GM21381 (cell line): Measurements from ENCODE around the gene DGAT2.

ENCODE experiments used
- ATAC-seq: cut with Tn5 transposase; IDR thresholded peaks from one replicate; pipeline ENCODE4 v1.9.1; 2021; ENCODE audit warnings: mild to moderate bottlenecking, moderate library complexity; ENCODE audit not compliant: unreplicated experiment

DGAT2 gene

GRCh38 chr11:75779960-75780359 lies 11.4 kb downstream of the DGAT2 start:
- no peak for ATAC-seq

- ATAC-seq, result no peak
Observed at GRCh38 chr11:75780888-75781287, 12.3 kb downstream of the DGAT2 start.

- ATAC-seq, result no peak
Observed at GRCh38 chr11:75781296-75781695, 12.7 kb downstream of the DGAT2 start.

DNA sequence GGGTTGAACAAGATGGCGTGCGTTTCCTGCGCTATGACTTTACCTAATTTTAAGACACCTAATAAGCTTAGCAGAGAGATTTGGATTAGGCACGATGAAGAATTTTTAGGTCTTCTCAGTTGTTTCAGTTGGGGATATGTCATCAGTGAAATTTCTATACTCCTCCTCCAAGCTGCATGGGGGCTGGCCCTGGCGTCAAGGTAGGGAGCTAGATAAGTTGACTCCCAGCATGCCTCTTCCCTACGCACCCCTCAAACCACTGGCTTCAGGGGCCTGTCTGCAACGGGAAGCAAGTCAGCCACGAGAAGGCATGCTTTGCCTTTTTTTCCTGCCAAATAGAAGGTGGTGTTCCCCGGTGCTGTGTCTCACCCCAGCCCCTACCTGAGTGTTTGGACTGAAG lies 13.3 kb downstream of the DGAT2 start:
- no peak for ATAC-seq

- no peak for ATAC-seq
Observed at GRCh38 chr11:75782540-75783263, 14.1 kb downstream of the DGAT2 start.

DNA sequence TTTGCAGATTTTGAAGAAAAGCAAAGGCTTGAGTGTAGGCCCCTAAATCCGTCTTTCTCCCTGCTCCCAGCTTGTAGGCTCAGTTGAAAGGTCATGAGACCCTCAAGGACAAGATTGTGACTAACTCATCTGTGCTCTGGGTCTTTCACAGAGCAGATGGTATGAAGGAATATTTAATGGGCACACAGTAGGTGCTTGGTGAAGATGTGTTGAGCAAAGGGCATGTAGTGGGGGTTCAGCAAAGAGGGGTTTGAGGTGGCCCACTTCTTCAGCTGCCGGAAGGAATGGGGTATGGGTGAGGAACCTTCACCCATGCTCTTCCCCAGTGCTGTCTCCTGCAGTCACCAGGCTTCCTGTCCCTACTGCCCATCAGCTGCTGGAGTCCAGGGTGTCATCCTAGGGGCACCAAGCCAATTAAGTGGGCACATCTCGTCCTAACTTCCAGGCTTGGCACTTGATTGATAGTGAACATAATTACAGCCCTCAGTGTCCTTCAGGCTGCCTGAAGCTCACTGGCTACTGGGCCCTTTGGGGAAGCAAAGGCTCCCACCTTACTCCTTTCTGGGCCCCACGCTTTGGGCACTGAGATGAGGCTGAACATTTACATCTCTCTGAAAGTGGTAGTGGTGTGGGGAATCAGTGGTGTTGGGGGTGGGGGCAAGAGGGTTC lies 15.0 kb downstream of the DGAT2 start:
- no peak for ATAC-seq

GRCh38 chr11:75784085-75784478 lies 15.5 kb downstream of the DGAT2 start:
- no peak for ATAC-seq

- ATAC-seq, result no peak
Observed at GRCh38 chr11:75784506-75784905, 15.9 kb downstream of the DGAT2 start.

DNA sequence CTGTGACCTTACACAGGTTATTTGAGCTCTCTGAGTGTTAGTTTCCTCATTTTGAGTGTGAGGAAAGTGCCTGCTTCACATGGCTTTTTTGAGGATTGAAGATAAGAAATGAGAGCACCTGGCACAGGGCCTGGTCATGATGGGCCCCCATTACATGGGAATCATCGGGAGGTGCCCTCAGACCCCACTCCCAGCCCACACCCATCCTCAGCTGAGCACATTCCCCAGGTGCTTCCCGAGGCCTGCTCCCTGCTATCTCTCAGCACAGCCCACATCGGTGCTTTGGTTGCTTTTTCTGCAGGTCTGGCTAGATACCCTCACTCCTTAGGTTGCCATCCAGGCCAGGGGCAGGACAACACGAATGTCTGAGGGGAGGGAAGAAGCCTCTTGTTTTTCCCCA lies 16.6 kb downstream of the DGAT2 start:
- no peak for ATAC-seq

GRCh38 chr11:75786101-75786736 lies 17.6 kb downstream of the DGAT2 start:
- ATAC-seq, result peak; percentile 86

- no peak for ATAC-seq
Observed at GRCh38 chr11:75789521-75789920, 20.9 kb downstream of the DGAT2 start.

DNA sequence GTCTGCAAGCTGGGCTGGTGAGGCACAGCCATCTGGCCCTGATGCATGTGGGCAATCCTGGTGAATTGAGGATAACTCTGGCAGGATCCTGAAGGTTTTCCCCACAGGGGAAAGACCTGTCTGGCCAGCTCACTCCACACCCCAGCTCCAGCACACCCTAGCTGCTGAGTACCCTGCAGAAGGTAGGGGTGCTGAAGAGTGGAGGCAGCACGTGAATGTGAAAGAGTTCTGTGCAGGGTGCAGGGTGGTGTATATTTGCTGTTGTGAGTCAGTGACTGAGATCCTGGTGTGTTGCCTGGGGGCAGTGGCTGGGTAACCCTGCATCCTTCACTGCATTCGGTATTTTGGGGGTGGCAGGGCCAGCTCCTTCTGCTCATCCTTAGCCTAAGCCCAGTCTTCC lies 22.4 kb downstream of the DGAT2 start:
- ATAC-seq, result no peak

DNA sequence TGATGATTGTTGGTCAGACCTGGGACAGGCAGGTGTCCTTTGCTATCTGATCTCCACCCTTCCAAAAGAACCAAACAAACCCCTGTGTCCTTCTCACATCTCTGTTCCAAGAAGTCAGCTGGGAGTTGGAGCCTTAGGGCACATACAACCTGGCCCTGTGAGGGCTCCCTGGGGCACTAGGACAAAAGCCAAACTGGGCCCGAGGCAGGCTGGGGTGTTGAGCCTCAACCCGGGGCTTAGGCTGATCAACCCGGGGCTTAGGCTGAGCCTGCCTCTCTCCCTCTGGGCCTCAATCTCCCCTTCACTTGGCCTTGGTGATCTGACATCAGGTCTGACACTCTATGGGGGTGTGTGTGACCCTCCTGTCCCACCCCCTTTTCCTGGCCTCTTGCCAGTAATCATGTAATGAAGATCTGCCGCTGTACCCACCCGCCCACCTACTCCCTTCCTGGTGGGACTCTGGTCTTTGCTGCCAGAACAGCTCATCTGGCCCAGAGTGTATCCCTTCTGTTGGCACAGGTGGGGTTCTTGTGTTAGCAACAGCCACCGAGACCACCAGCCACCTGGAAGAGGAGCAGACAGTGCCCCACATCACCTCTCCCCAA lies 23.7 kb downstream of the DGAT2 start:
- ATAC-seq, result no peak

GRCh38 chr11:75792997-75793800 lies 24.6 kb downstream of the DGAT2 start:
- ATAC-seq, result no peak

- no peak for ATAC-seq
Observed at GRCh38 chr11:75793966-75794365, 25.4 kb downstream of the DGAT2 start.

GRCh38 chr11:75795276-75796090 lies 26.9 kb downstream of the DGAT2 start:
- ATAC-seq, result no peak

- ATAC-seq, result no peak
Observed at GRCh38 chr11:75796091-75796435, 27.5 kb downstream of the DGAT2 start.

DNA sequence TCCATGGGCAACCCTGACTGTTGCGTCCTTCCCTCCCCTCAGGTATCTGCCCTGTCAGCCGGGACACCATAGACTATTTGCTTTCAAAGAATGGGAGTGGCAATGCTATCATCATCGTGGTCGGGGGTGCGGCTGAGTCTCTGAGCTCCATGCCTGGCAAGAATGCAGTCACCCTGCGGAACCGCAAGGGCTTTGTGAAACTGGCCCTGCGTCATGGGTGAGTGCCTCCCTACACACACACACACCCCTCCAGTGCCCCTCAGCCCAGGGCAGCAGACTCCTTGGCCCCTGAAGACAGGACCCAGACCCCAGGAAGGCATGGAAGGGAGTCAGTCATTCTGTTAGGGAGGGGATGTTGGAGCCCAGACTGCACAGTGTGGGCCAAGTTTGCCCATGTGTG lies 28.5 kb downstream of the DGAT2 start:
- no peak for ATAC-seq

DNA sequence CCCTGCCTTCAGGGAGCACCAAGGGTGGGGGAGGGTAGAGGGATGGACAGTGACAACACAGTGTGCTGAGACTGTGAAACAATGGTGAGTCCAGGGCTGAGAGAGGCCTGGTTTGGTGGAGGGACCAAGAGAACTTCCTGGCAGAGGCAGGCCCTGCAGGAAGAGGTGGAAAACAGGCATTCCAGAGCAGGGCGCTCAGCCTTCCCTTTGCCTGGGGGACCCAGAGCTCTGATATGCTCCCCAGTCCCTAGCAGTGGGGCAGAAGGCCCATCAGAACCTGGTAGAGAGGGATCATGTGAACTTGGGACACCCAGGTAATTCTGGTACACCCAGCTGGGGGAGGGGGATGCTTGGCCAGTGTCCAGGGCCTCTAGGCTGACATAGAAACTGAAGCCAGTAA lies 29.2 kb downstream of the DGAT2 start:
- no peak for ATAC-seq

DNA sequence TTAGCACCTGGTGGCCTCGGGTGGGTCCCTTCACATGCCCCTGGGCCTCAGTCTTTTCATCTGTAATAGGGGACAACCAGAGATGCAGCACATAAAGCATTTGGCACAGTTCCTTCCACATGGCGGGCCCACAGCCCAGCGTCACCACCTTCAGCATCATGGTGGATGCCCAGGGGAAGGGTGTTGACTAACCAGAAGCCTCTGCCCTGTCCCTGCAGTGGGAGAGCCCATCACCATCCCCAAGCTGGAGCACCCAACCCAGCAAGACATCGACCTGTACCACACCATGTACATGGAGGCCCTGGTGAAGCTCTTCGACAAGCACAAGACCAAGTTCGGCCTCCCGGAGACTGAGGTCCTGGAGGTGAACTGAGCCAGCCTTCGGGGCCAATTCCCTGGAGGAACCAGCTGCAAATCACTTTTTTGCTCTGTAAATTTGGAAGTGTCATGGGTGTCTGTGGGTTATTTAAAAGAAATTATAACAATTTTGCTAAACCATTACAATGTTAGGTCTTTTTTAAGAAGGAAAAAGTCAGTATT lies 31.6 kb downstream of the DGAT2 start:
- ATAC-seq, result no peak
